COR-L47 (cell line): ENCODE measurements around the gene ZNRF2.

Experiments used
- DNase-seq: peaks from one replicate; lab custom pipeline; 2025; lab: John Stamatoyannopoulos, UW

The ZNRF2 gene

DNA sequence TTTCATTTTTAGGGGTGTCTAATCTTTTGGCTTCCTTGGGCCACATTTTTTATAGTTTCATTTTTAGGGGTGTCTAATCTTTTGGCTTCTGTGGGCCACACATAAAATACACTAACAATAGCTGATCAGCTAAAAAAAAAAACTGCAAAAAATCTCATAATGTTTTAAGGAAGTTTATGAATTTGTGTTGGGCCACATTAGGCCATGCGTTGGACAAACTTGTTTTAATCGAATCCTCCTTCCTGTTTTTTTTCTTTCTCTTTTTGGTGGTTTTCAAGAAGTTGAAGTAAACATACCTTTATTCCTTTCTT is 37.4 kb downstream of the ZNRF2 start:
- DNase-seq: no peak

- DNase-seq: no peak
Measured at GRCh38 chr7:30322271-30323005, 38.0 kb downstream of the ZNRF2 start.

DNA sequence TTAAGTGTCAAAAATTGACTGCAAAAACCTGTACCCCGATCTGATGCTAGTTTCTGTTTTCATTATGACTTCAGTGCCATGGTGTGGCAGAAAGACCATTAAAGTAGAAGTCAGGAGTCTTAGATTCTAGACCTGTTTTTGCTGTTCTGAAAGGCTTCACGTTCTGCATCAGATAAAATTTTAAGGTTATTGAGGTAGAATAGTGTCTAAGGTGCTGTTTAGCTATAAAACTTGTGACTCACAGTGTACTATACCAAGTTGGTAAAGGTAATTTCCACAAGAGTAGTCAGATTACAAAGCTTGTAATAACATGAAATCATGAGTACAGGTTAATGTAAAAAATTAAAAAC is 38.6 kb downstream of the ZNRF2 start:
- DNase-seq: no peak

- DNase-seq: no peak
Measured at GRCh38 chr7:30327813-30328212, 43.4 kb downstream of the ZNRF2 start.

- no peak for DNase-seq
Measured at GRCh38 chr7:30328381-30328780, 44.0 kb downstream of the ZNRF2 start.

DNA sequence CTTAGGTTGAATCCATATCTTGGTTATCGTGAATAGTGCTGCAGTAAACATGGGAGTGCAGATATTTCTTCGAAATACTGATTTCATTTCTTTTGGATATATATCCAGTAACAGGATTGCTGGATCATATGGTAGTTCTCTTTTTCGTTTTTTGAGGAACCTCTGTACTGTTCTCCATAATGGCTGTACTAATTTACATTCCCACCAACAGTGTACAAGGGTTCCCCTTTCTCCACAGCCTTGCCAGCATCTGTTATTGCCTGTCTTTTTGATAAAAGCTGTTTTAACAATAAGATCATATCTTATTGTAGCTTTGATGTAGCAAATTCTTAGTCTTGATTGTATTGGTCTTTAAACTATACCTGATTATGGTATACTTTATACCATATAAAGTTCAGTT is 45.3 kb downstream of the ZNRF2 start:
- DNase-seq: no peak

DNA sequence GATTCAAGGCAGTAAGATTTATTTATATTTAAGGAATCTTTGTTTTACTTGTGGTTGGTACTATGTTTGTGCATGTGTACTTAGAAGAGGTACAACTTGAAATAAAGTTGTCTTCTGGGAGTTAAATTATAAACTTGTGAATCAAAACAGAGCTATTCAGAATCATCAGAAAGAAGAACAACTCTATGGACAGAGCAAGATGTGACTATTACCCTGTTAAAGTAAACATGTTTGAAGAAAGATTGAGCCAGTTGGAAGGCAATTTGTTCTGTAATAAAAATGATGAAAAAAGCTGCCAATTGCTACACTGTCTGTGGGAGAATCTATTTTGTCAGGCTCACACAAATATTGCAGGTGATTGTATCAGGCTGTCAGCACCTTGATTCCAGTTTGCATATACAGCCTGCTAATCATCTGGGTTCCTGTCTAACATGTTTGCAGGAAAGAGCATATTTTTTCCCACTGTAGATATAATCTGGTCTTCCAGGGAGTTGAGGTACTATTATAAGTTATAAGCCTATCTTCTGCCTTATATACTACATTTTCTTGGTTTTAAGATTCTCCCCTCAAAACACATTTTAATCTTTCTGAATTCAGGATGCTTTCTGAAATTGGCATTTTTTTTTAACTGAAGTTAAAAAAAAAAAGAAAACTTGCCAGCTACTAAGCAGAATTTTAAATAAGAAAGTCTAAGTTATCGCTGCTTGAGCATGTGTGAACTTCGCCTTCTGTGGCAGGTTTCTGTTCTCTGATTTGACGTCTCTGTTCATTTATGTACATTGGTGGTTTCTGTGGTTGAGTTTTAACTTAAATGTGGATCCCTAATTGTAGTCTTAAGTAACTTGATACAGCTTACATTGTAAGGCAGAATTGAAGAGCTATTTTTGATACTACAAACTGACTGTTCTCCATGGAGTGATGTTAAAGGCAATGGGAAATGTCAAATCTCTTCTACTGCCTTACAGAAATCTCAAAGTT is 46.0 kb downstream of the ZNRF2 start:
- no peak for DNase-seq

DNA sequence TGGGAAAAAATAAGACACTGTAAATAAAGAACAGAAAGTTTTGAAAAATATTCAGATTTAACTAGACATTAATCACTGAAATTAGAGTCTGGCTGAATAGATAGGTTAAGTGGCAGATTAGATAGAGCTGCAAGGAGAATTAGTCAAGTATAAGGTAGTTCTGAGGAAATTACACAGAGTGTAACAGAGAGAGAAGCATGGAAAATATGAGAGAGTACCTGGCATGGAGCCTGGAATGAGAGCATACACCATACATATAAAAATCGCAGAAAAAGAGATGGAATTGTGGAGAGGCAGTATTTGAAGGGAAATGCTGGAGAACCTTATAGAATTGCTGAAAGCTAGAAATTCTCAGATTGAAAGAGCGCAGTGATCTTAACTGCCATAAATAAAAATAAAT is 46.9 kb downstream of the ZNRF2 start:
- no peak for DNase-seq

DNA sequence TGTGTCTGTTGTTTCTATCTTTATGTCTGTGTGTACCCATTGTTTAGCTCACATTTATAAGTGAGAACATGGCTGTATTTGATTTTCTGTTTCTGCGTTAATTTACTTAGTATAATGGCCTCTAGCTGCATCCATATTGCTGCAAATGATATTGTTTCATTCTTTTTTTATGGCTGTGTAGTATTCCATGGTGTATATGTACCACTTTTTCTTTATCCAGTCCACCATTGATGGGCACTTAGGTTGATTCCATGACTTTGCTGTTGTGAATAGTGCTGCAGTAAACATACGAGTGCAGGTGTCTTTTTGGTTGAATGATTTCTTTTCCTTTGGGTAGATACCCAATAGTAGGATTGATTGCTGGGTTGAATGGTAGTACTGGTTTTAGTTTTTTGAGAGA is 48.2 kb downstream of the ZNRF2 start:
- no peak for DNase-seq

DNA sequence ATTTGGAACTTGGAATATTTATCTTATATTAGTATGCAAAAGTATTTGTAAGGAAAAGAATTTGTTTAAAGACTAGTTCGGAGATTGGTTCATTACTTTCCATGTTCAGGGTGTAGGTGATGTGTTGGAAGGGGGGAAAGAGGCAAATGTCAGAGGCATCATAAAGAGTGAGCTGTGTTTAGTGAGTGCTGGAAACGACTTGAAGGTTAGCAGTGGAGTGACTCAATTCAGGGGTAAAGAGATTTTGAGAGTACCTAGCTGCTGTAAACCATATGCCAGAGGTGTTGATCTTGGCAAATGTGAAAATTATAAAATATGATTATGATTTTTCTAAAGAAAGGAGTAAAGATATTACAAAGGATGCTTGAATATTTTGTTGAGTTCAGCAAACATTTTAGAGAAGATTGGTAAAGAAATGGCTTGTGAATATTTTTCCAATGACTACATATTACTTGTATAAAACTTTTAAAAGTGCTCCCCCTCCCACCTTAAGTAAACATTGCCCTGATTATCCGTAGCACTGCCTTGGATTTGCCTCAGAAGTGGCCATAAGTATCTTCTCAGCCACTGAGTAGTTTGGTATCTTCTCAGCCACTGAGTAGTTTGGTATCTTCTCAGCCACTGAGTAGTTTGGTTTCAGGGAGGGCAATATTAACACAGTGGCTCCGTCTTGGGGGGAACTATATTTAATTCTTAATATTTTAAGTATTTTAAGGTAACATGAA is 51.5 kb downstream of the ZNRF2 start:
- DNase-seq: no peak

DNA sequence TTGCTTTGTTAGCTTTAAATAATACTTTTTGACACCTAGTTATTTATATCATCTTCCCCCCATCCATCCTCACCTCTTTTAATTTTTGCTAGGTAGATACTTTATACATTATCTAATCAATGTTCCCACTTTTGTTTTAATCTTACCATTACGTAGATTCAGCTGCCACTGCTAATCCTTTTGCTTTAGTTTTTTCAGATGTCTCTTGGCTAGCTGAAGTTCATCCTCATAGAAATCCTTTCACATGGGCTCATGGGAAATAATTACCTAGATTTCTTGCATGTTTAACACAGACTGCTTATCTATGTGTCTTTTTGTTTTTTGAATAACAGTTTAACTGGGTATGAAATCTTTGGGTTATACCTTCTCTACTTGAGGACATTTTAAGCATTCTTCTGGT is 60.1 kb downstream of the ZNRF2 start:
- no peak for DNase-seq

GRCh38 chr7:30347226-30348082 is 63.1 kb downstream of the ZNRF2 start:
- DNase-seq: no peak

DNA sequence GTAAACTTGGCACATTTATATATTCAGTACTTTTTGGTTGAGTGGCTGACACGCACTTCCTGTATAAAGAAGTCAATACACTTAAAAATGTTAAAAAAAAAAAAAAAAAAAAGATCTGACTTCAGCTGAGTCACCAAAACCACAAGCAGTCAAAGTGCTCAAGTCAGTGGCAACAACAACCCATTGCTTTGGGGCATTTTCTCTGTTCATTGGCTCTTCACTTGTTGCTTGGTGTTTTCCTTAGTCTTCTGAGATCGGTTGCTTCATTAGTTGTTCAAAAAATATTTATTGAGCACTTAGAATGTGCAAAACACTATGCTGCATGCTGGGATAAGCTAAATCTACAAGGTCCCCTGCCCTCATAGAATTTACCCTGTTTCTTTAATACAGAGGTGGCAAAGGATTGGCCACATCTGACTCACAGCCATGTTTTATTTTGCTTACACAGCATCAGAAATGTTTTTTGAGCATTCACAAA is 63.7 kb downstream of the ZNRF2 start:
- DNase-seq: no peak

GRCh38 chr7:30349170-30349569 is 64.8 kb downstream of the ZNRF2 start:
- no peak for DNase-seq

DNA sequence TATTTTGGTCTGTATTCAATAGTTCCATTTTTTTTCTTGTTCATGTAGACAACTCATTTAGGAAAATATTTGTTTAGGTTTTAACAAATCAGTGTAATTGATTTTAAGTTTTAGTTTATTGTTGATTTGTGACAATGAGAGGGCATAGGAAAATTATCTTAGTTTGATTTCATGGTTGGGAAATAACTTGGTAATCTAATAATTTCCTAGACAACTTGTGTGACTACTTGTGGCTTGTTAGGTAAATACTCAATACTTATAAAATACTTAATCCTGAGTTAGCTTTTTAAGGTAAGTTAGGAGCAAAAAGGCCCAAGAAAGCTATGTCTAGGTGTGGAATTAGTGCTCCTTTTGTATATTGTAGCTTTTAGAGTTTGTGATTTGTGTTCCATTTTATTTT is 65.4 kb downstream of the ZNRF2 start:
- no peak for DNase-seq

DNA sequence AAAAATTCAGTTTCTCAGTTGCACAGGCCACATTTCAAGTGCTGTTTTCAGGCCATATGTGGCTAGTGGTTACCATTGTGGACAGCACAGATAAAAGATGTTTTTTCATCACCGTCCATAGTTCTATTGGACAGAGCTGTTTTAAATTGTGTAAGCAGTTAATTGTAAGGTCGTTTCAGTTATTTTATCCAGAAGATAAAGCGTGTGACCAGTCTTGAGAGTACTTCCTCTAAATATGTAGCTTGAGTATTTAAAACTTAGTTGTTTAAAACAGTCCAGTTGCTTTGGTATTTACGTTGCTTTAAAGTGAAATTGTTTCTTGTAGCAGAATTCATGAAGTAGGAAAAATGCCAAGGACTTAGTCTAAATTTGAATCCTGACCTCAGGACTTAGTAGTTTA is 66.9 kb downstream of the ZNRF2 start:
- no peak for DNase-seq

DNA sequence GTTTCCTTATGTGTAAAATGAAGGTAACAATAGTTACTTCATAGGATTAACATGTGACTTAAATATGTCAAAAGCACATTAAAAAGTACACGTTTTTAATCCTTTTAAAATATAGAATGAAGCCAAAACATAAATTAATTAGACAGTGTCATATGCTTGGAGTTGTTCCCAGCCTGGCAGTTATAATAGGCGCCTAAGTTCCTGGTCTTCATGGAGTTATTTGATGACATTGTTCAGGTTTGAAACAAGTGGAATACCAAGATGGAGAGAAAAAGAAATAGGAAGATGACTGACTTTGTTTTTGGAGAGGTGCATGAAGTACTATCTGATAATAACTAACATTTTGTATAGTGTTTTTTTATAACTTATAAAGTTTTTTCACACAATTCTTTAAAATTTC is 67.3 kb downstream of the ZNRF2 start:
- DNase-seq: no peak

DNA sequence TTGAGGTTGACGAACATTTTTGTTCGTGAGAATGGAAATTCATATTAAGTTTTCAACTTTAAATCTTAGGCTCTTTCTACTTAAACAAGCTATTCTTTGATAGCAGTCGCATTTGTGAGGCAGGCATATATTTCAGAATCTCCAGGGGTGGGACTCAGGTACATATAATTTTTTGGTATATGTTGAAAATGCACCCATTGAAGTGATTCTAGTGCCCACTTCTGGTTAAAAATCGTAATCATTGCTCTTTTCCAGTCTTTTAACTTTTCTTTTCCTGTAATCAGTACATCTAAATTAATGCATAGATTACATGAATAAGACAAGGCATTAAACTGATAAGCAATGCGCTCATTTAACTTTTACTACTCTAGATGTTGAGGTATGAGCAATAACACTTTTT is 67.8 kb downstream of the ZNRF2 start:
- no peak for DNase-seq

DNA sequence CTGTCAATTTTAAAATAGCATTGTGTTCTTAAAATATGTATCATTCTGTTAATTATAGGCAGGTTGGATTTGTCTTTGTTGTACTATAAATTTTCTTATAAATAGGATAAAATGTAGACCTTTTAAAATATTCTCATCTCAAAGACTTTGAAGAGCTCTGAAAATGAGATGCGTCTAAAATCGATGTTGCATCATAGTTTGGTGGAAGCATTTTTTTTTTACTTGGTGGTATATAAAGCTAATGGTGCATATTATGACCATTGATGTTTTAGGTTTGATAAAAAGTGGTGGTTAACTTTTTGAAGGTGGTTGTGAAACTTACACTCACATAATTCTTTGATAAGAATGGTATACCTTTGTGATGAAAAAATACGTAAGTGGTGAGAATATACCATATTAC is 69.1 kb downstream of the ZNRF2 start:
- DNase-seq: no peak

DNA sequence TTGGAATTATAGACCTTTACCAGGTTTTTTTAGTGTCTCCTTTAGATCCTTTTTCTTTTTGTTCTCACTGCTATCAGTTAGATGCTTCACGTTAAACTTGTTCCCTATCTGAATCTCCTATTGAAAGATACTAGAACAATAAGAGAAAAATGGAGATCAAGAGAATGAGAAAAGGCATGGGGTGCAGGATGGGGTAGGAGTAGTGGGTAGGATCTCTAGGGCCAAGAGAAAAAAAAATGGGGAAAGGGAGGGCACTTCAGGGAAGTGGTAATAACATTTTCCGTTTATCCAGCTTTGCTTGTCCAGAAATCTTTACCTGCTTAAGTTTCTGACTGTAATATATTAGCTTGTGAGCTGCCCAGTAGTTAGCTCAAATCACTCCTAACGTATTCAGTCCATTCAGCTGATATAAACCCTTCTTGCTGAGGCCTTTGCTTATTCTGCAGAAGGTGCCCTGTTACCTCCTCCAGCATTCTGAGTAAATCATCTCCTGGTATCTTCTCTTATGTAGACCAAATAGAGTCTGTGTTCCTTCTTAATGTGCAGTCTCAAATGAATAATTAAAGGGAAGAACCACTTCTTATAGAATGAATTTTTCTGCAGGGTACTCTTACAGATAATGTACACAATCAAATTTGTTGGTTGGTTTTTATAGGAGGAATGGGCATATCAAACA is 69.7 kb downstream of the ZNRF2 start:
- no peak for DNase-seq

- DNase-seq: no peak
Measured at GRCh38 chr7:30354791-30355190, 70.4 kb downstream of the ZNRF2 start.
